ENCODE data around the gene ST8SIA3.
A peak's percentile ranks its signal among the peaks of the same experiment; 100 is the strongest.

The ST8SIA3 gene

GRCh38 chr18:57404345-57404744 lies 52.0 kb downstream of the ST8SIA3 start:
- Histone ChIP-seq H3K27ac (replicated peaks) (no peak overlapping the region), H3K27me3 (ENCODE audit: insufficient read depth, poor library complexity, severe bottlenecking) (peaks cover 3% of the 10 kb centered on the region), H3K4me3 (replicated peaks; ENCODE audit: insufficient read depth, low read length) (no peak overlapping the region)
- peak; percentile 85 for TF ChIP-seq REST (IDR thresholded peaks at IDR 0.05; ENCODE audit: insufficient replicate concordance, low read depth)
- TF ChIP-seq POLR2AphosphoS5 (IDR thresholded peaks at IDR 0.05; ENCODE audit: low read depth), result no peak
- no peak for DNase-seq (ENCODE audit: low read depth in 1 of 2, low spot score in 1 of 2)

- no peak for DNase-seq (ENCODE audit: low read depth in 1 of 2, low spot score in 1 of 2)
- H3K27ac ChIP-seq (replicated peaks), result no peak overlapping the region
- TF ChIP-seq REST (IDR thresholded peaks at IDR 0.05; ENCODE audit: insufficient replicate concordance, low read depth) (no peak), CTCF (IDR thresholded peaks at IDR 0.05; ENCODE audit: insufficient read depth, low read length) (no peak), POLR2AphosphoS5 (IDR thresholded peaks at IDR 0.05; ENCODE audit: low read depth) (no peak), GABPA (IDR thresholded peaks at IDR 0.05; ENCODE audit: low read depth) (no peak), SPI1 (IDR thresholded peaks at IDR 0.05; ENCODE audit: borderline replicate concordance, low read depth) (no peak)
- H3K4me3 ChIP-seq (replicated peaks; ENCODE audit: insufficient read depth, low read length), result no peak overlapping the region
- H3K27me3 ChIP-seq (ENCODE audit: insufficient read depth, poor library complexity, severe bottlenecking), result peaks cover 8% of the 10 kb centered on the region
Measured at GRCh38 chr18:57409650-57410049, 57.3 kb downstream of the ST8SIA3 start.

- DNase-seq (ENCODE audit: low read depth in 1 of 2, low spot score in 1 of 2), result no peak
- no peak overlapping the region for H3K27ac ChIP-seq (replicated peaks)
- TF ChIP-seq REST (IDR thresholded peaks at IDR 0.05; ENCODE audit: insufficient replicate concordance, low read depth) (no peak), CTCF (IDR thresholded peaks at IDR 0.05; ENCODE audit: insufficient read depth, low read length) (no peak), POLR2AphosphoS5 (IDR thresholded peaks at IDR 0.05; ENCODE audit: low read depth) (no peak), SPI1 (IDR thresholded peaks at IDR 0.05; ENCODE audit: borderline replicate concordance, low read depth) (no peak), GABPA (IDR thresholded peaks at IDR 0.05; ENCODE audit: low read depth) (no peak)
- peaks cover 8% of the 10 kb centered on the region for H3K27me3 ChIP-seq (ENCODE audit: insufficient read depth, poor library complexity, severe bottlenecking)
- H3K4me3 ChIP-seq (replicated peaks; ENCODE audit: insufficient read depth, low read length), result no peak overlapping the region
Measured at GRCh38 chr18:57410749-57411148, 58.4 kb downstream of the ST8SIA3 start.

GRCh38 chr18:57416542-57416941 lies 64.2 kb downstream of the ST8SIA3 start:
- peaks cover 16% of the 10 kb centered on the region for H3K27me3 ChIP-seq (ENCODE audit: insufficient read depth, poor library complexity, severe bottlenecking)
- H3K27ac ChIP-seq (replicated peaks), result no peak overlapping the region
- no peak for DNase-seq (ENCODE audit: low read depth in 1 of 2, low spot score in 1 of 2)
- H3K4me3 ChIP-seq (replicated peaks; ENCODE audit: insufficient read depth, low read length), result no peak overlapping the region
- TF ChIP-seq CTCF (IDR thresholded peaks at IDR 0.05; ENCODE audit: insufficient read depth, low read length), result no peak
